Ascending aorta (tissue), 2 donors: ENCODE measurements around the gene LCN6. TPM values are rescaled to one million over a fixed set of nuclear protein-coding genes. Genes with fewer than 3 reads are reported as not detected.

ENCODE experiments used
- DNase-seq, 2 donors: peaks; one replicate each; pipeline ENCODE4 v3.0.0-alpha.2; 2019; ENCODE audit warnings: low spot score in 2 of 2
- H3K27ac ChIP-seq, 2 donors: fragments of 200-600 bp; sonication (generic); one replicate each; pipeline ENCODE4 v1.5.1; 2016 to 2017; ENCODE audit warnings: mild to moderate bottlenecking in 1 of 2
- H3K27me3 ChIP-seq: fragments of 200-600 bp; sonication (generic); one replicate; pipeline ENCODE4 v1.5.1; 2017
- H3K36me3 ChIP-seq, 2 donors: fragments of 200-600 bp; sonication (generic); one replicate each; pipeline ENCODE4 v1.5.1; 2016
- H3K4me1 ChIP-seq, 2 donors: fragments of 200-600 bp; sonication (generic); one replicate each; pipeline ENCODE4 v1.5.1; 2016 to 2017; ENCODE audit warnings: mild to moderate bottlenecking in 1 of 2
- H3K4me3 ChIP-seq, 2 donors: fragments of 200-600 bp; sonication (generic); one replicate each; pipeline ENCODE4 v1.5.1; 2016 to 2017; ENCODE audit warnings: mild to moderate bottlenecking in 1 of 2
- H3K9me3 ChIP-seq, 2 donors: fragments of 200-600 bp; sonication (generic); one replicate each; pipeline ENCODE4 v1.5.1; 2016
- CTCF ChIP-seq, 3 experiments: fragments of 200-600 bp in 2 of 3; fragments of 450-650 bp in 1 of 3; sonication (generic) in 2 of 3; IDR thresholded peaks; one replicate each; pipeline ENCODE4 v1.5.1; 2016 to 2019; ENCODE audit warnings: antibody characterized with exemption in 3 of 3, mild to moderate bottlenecking in 1 of 3, moderate library complexity in 1 of 3
- intact Hi-C: fragments of 100-400 bp; cut with DNase I; formaldehyde crosslinking; loops from one replicate; pipeline ENCODE4 v1.15.1; 2023
- total RNA-seq: library from RNA; depleted of rRNA; stranded (reverse); fragments of >200 nt; gene quantifications from one replicate; pipeline ENCODE4 v1.1.0, GENCODE V29; 2016

Gene LCN6
- total RNA-seq, 1 donor from 2014 or later, result 130 TPM

- Histone ChIP-seq H3K36me3 (no peaks in the 10 kb centered on the region), H3K4me3 (no peak overlapping the region), H3K9me3 (no peaks in the 10 kb centered on the region), H3K4me1 (no peaks in the 10 kb centered on the region), H3K27me3 (peaks cover 10% of the 10 kb centered on the region), H3K27ac (no peak overlapping the region)
- intact Hi-C loops, result no loop called here
- no peak for TF ChIP-seq CTCF (IDR thresholded peaks at IDR 0.05)
- no peak for DNase-seq
Measured at GRCh38 chr9:136738960-136739359, 9.4 kb downstream of the LCN6 start.

GRCh38 chr9:136735812-136736480 is 12.4 kb downstream of the LCN6 start:
- Histone ChIP-seq H3K36me3 (no peaks in the 10 kb centered on the region), H3K4me1 (no peaks in the 10 kb centered on the region), H3K27ac (no peak overlapping the region), H3K9me3 (no peaks in the 10 kb centered on the region), H3K4me3 (no peak overlapping the region), H3K27me3 (no peaks in the 10 kb centered on the region)
- no peak for DNase-seq
- intact Hi-C loops, result no loop called here
- TF ChIP-seq CTCF (IDR thresholded peaks at IDR 0.05), result no peak

GRCh38 chr9:136734837-136735496 is 13.4 kb downstream of the LCN6 start:
- H3K27ac ChIP-seq, result no peak overlapping the region
- no peaks in the 10 kb centered on the region for H3K4me1 ChIP-seq
- TF ChIP-seq CTCF (IDR thresholded peaks at IDR 0.05), result no peak
- H3K4me3 ChIP-seq, result no peak overlapping the region
- no peaks in the 10 kb centered on the region for H3K9me3 ChIP-seq
- no peaks in the 10 kb centered on the region for H3K27me3 ChIP-seq
- no peaks in the 10 kb centered on the region for H3K36me3 ChIP-seq
- no peak for DNase-seq
- intact Hi-C loops, result no loop called here

GRCh38 chr9:136733611-136734010 is 14.7 kb downstream of the LCN6 start:
- H3K27ac ChIP-seq, result no peak overlapping the region
- H3K27me3 ChIP-seq, result no peaks in the 10 kb centered on the region
- no peak overlapping the region for H3K4me3 ChIP-seq
- no peaks in the 10 kb centered on the region for H3K36me3 ChIP-seq
- TF ChIP-seq CTCF (IDR thresholded peaks at IDR 0.05), result no peak
- DNase-seq, result no peak
- H3K9me3 ChIP-seq, result no peaks in the 10 kb centered on the region
- peaks cover 3 to 5% of the 10 kb centered on the region in 2 donors for H3K4me1 ChIP-seq
- intact Hi-C loops, result no loop called here

- no peaks in the 10 kb centered on the region for H3K27me3 ChIP-seq
- intact Hi-C loops, result no loop called here
- H3K27ac ChIP-seq, result no peak overlapping the region
- H3K36me3 ChIP-seq, result no peaks in the 10 kb centered on the region
- peaks cover 7 to 9% of the 10 kb centered on the region in 2 donors for H3K4me1 ChIP-seq
- no peak for DNase-seq
- no peaks in the 10 kb centered on the region for H3K9me3 ChIP-seq
- H3K4me3 ChIP-seq, result no peak overlapping the region
- no peak for TF ChIP-seq CTCF (IDR thresholded peaks at IDR 0.05)
Measured at GRCh38 chr9:136732444-136733178, 15.7 kb downstream of the LCN6 start.
